Caco-2 (cell line): Measurements from ENCODE around the gene DLG2. TPM values are rescaled to one million over a fixed set of nuclear protein-coding genes. Genes with fewer than 3 reads are reported as not detected.

ENCODE experiments used
- BruUV-seq: library from RNA; stranded (reverse); fragments of 400-500 nt; replicated peaks from 2 replicates; lab custom pipeline; 2021; lab: Mats Ljungman, UMichigan
- CTCF ChIA-PET: fragments of 300-600 bp; sonication (Branson Sonifier 250); formaldehyde crosslinking; loops from one replicate; lab custom pipeline; 2022; ENCODE audit warnings: antibody characterized with exemption; lab: Charles Lee
- POLR2A ChIA-PET: fragments of 300-600 bp; sonication (Branson Sonifier 250); formaldehyde crosslinking; loops from one replicate; lab custom pipeline; 2022; ENCODE audit warnings: antibody characterized with exemption; lab: Charles Lee
- DNase-seq, 2 experiments: peaks; one replicate each; pipeline versions ENCODE4 v3.0.0 to v3.0.0-alpha.2; 2020 to 2022
- H3K27me3 ChIP-seq: replicated peaks from 2 replicates; pipeline ENCODE4 v1.6.0; 2011; ENCODE audit warnings: low read length; ENCODE audit not compliant: control insufficient read depth, insufficient read depth
- H3K36me3 ChIP-seq: 2 replicates; pipeline ENCODE4 v1.5.1; 2011; ENCODE audit warnings: low read length; ENCODE audit not compliant: control insufficient read depth, insufficient read depth
- H3K4me1 ChIP-seq: fragments of 250-450 bp; sonication (Bioruptor Pico); 2 replicates; pipeline ENCODE4 v1.5.1; 2020; ENCODE audit warnings: mild to moderate bottlenecking
- H3K4me3 ChIP-seq: 2 replicates; pipeline ENCODE4 v1.5.1; 2011; ENCODE audit warnings: low read depth, mild to moderate bottlenecking, control low read depth, low read length
- H3K9me3 ChIP-seq: fragments of 250-450 bp; sonication (Bioruptor Pico); 2 replicates; pipeline ENCODE4 v1.5.1; 2020; ENCODE audit warnings: mild to moderate bottlenecking, moderate library complexity
- H3K27ac Mint-ChIP-seq: one replicate; pipeline ENCODE4 v1.8.0; 2022; ENCODE audit warnings: mixed read lengths; ENCODE audit not compliant: unreplicated experiment
- H3K27me3 Mint-ChIP-seq: one replicate; pipeline ENCODE4 v1.8.0; 2022; ENCODE audit warnings: mixed read lengths; ENCODE audit not compliant: insufficient read depth, unreplicated experiment
- H3K36me3 Mint-ChIP-seq: one replicate; pipeline ENCODE4 v1.8.0; 2022; ENCODE audit warnings: mild to moderate bottlenecking, mixed read lengths; ENCODE audit not compliant: insufficient read depth, unreplicated experiment
- H3K4me1 Mint-ChIP-seq: one replicate; pipeline ENCODE4 v1.8.0; 2022; ENCODE audit warnings: low read depth, mixed read lengths; ENCODE audit not compliant: unreplicated experiment
- H3K4me3 Mint-ChIP-seq: one replicate; pipeline ENCODE4 v1.8.0; 2022; ENCODE audit warnings: mild to moderate bottlenecking, moderate library complexity, mixed read lengths; ENCODE audit not compliant: unreplicated experiment
- H3K9me3 Mint-ChIP-seq: one replicate; pipeline ENCODE4 v1.8.0; 2022; ENCODE audit warnings: mixed read lengths; ENCODE audit not compliant: unreplicated experiment
- CTCF ChIP-seq, 2 experiments: fragments of 200-600 bp in 1 of 2; IDR thresholded peaks; 1 replicate in 1 of 2; 2 replicates in 1 of 2; pipeline versions ENCODE4 v1.5.1 to v1.8.0; 2011 to 2022; ENCODE audit warnings: antibody characterized with exemption in 1 of 2, control low read depth in 1 of 2, inconsistent platforms in 1 of 2, low read depth in 1 of 2, low read length in 1 of 2, mild to moderate bottlenecking in 1 of 2, moderate library complexity in 1 of 2; ENCODE audit not compliant: insufficient read depth in 1 of 2, severe bottlenecking in 1 of 2, unreplicated experiment in 1 of 2
- intact Hi-C: fragments of 100-400 bp; cut with micrococcal nuclease; formaldehyde crosslinking; loops from one replicate; pipeline ENCODE4 v1.10.0; 2022; ENCODE audit not compliant: unreplicated experiment
- total RNA-seq: library from RNA; stranded (reverse); gene quantifications from 2 replicates; pipeline ENCODE4 v1.2.3, GENCODE V29; 2022

DLG2 gene
- total RNA-seq, 1 experiment from 2014 or later, result 21.6 TPM

DNA sequence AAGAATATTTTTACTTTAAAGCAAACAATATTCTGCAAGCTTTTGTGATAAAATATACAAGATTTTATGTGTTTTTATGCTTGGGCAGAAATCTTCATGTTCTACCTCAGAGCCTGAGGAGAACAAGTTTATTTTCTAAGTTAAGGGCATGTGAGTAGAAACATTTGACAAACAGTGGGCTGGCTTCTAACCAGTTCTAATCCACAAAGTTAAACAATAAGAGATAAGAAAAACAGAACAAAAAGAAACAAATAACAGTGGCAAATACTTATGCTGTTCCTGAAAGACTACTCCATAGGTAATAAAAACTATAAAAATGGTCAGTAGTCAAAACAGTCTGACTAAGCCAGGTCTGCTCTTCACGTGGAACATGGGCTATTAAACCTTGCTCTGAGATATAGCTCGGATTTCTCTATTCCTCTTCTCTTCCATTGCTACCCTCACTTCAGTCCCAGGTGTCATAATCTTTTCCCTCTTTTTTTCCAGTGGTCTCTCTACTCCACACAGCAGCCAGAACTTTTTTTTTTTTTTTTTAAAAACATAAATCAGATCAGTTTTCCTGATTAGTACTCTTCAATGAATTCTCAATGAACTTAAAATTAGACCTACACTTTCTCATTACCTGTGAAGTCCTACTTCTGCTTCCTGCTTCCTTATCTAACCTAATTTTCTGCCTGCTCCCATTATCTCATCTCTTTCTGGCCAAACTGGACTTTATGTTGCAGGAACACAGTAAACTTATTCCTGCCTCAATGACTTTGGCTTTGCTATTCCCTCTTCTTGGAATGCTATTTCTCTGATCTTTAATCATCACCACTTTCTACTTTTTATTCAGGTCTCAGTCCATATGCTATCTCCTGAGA, 1669.9 kb downstream of the DLG2 start:
- no peaks in the 10 kb centered on the region for H3K36me3 ChIP-seq
- H3K9me3 Mint-ChIP-seq, result no peaks in the 10 kb centered on the region
- H3K27me3 Mint-ChIP-seq, result peaks cover 5% of the 10 kb centered on the region
- CTCF ChIA-PET, result no interaction called here
- no peaks in the 10 kb centered on the region for H3K27me3 ChIP-seq
- no peak overlapping the region for H3K4me3 Mint-ChIP-seq
- no peak for TF ChIP-seq CTCF (IDR thresholded peaks at IDR 0.05; ENCODE audit: insufficient read depth in 1 of 2, low read depth in 1 of 2, low read length in 1 of 2, severe bottlenecking in 1 of 2, unreplicated experiment in 1 of 2)
- H3K4me1 Mint-ChIP-seq, result peaks cover 6% of the 10 kb centered on the region
- POLR2A ChIA-PET, result no interaction called here
- H3K36me3 Mint-ChIP-seq, result no peaks in the 10 kb centered on the region
- no peak overlapping the region for H3K27ac Mint-ChIP-seq
- no TSS peak for BruUV-seq
- no peaks in the 10 kb centered on the region for H3K4me1 ChIP-seq
- DNase-seq, result no peak
- intact Hi-C loops, result loop anchor here (5.0 kb wide), 1 partner anchor 120 kb away; no protein-coding TSS in a partner anchor
- H3K4me3 ChIP-seq, result no peak overlapping the region
- H3K9me3 ChIP-seq, result no peaks in the 10 kb centered on the region

DNA sequence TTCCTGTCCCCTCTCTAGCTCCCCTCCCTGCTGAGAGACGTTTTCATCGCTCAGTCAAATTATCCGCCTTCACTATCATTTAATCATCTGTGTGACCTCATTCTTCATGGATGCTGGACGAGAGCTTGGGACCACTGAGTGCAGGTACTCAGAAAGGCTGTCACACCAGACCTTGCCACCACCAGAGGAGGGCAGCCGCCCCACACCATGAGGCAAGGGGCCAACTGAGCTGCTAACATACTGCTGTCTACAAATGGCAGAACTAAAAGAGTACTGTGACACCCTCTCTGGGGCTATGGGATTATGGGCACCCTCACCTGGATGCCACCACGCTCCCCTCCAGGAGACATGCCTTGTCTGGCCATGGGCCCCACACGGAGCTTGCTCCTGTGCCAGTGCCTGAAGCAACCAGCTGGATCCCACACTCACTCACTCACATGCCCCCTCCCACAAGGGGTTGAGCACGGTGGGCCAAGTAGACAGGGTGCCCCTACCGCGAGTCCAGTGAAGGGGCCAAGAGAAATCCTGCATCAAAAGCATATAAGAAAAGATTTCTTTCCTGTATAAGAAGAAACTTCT, 1670.9 kb downstream of the DLG2 start:
- Mint-ChIP-seq H3K27ac (no peak overlapping the region), H3K36me3 (no peaks in the 10 kb centered on the region), H3K4me1 (peaks cover 6% of the 10 kb centered on the region), H3K9me3 (no peaks in the 10 kb centered on the region), H3K4me3 (no peak overlapping the region), H3K27me3 (peaks cover 5% of the 10 kb centered on the region)
- intact Hi-C loops, result loop anchor here (5.0 kb wide), 1 partner anchor 119 kb away; no protein-coding TSS in a partner anchor
- no peaks in the 10 kb centered on the region for H3K9me3 ChIP-seq
- POLR2A ChIA-PET, result no interaction called here
- peak in 1 of 2 experiments; percentile 11 for TF ChIP-seq CTCF (IDR thresholded peaks at IDR 0.05; ENCODE audit: insufficient read depth in 1 of 2, low read depth in 1 of 2, low read length in 1 of 2, severe bottlenecking in 1 of 2, unreplicated experiment in 1 of 2)
- peak in 1 of 2 experiments; percentile 20 for DNase-seq
- CTCF ChIA-PET, result interaction anchor here (0.9 kb wide), 1 partner anchor 119 kb away, joined by 3 read pairs; no protein-coding TSS in a partner anchor
- no TSS peak for BruUV-seq
- H3K36me3 ChIP-seq, result no peaks in the 10 kb centered on the region
- H3K4me3 ChIP-seq, result no peak overlapping the region
- no peaks in the 10 kb centered on the region for H3K27me3 ChIP-seq
- no peaks in the 10 kb centered on the region for H3K4me1 ChIP-seq

DNA sequence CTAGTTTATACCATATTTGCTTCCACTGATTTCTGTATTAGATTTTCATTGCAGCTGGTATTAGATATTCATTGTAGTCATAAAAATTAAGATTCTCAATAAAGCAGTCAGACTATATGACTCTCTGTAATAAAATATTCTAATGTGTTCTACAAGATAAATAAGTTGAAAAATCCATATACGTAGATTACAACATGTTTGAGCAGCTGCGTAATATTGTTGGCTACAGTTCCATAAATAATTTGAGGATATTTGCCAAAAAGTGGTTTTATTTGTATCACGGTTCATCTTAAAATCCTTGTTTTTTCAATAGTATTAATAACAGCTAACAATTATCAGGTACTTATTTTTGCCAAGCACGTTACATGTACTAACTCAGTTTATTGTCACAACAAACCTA, 1672.4 kb downstream of the DLG2 start:
- Histone ChIP-seq H3K9me3 (no peaks in the 10 kb centered on the region), H3K27me3 (no peaks in the 10 kb centered on the region), H3K4me3 (no peak overlapping the region), H3K4me1 (no peaks in the 10 kb centered on the region), H3K36me3 (no peaks in the 10 kb centered on the region)
- no peak for DNase-seq
- Mint-ChIP-seq H3K36me3 (no peaks in the 10 kb centered on the region), H3K4me3 (no peak overlapping the region), H3K4me1 (peaks cover 6% of the 10 kb centered on the region), H3K27ac (no peak overlapping the region), H3K9me3 (no peaks in the 10 kb centered on the region), H3K27me3 (peaks cover 3% of the 10 kb centered on the region)
- no peak for TF ChIP-seq CTCF (IDR thresholded peaks at IDR 0.05; ENCODE audit: insufficient read depth in 1 of 2, low read depth in 1 of 2, low read length in 1 of 2, severe bottlenecking in 1 of 2, unreplicated experiment in 1 of 2)
- ChIA-PET CTCF (no interaction called here), POLR2A (no interaction called here)
- intact Hi-C loops, result loop anchor here (5.0 kb wide), 1 partner anchor 117 kb away; no protein-coding TSS in a partner anchor
- BruUV-seq, result no TSS peak
